HG02798 (cell line): ENCODE measurements around the gene RHOH.
A peak's percentile ranks its signal among the peaks of the same experiment; 100 is the strongest.

Experiments used
- ATAC-seq: cut with Tn5 transposase; IDR thresholded peaks from one replicate; pipeline ENCODE4 v1.9.1; 2021; ENCODE audit warnings: mild to moderate bottlenecking; ENCODE audit not compliant: unreplicated experiment, poor library complexity

Gene RHOH

DNA sequence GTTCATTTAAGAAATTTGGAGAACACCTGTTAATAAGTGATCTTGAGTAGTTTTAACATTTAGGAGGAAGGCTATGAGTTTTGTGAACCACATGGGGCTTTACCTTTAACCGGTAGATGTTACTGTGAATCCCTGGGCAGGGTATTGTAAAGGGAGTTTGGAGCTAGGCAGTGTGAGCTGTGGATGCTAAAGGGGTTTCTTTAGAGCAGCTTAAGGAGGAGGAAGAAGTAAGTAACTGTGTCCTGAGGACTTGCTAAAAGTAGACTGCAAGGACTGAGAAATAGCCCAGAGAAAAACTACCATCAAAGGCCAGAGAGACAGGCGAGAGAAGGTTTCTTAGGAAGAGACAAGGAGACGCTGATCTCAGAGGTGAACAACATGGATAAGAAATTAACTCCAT, 5.6 kb downstream of the RHOH start:
- ATAC-seq: no peak

DNA sequence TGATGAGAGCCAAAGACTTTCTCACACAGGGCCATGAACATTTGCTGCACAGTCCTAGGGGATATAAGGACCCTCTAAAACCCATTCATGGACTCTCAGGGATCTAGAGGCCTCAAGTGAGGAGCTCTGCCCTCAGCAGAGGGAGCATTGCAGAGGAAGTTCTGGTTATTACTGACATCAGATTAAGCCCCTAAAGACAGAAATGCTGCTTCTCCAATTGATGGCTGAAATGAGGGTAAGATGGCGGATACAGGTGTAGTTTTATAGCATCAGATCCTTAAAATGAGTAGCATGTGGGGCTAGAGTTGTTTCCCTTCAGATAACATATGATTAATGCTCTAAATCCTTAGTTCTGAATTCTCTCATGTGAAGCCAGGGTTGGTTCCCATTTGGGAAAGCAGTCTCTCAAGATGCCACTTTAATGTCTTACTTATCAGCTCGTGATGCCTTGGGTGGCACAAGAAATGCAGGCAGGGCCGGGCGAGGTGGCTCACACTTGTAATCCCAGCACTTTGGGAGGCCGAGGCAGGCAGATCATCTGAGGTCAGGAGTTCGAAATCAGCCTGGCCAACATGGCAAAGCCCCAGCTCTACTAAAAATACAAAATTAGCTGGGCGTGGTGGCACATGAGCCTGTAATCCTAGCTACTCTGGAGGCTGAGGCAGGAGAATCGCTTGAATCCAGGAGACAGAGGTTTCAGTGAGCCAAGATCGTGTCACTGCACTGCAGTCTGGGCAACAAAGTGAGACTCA, 7.9 kb downstream of the RHOH start:
- no peak for ATAC-seq

DNA sequence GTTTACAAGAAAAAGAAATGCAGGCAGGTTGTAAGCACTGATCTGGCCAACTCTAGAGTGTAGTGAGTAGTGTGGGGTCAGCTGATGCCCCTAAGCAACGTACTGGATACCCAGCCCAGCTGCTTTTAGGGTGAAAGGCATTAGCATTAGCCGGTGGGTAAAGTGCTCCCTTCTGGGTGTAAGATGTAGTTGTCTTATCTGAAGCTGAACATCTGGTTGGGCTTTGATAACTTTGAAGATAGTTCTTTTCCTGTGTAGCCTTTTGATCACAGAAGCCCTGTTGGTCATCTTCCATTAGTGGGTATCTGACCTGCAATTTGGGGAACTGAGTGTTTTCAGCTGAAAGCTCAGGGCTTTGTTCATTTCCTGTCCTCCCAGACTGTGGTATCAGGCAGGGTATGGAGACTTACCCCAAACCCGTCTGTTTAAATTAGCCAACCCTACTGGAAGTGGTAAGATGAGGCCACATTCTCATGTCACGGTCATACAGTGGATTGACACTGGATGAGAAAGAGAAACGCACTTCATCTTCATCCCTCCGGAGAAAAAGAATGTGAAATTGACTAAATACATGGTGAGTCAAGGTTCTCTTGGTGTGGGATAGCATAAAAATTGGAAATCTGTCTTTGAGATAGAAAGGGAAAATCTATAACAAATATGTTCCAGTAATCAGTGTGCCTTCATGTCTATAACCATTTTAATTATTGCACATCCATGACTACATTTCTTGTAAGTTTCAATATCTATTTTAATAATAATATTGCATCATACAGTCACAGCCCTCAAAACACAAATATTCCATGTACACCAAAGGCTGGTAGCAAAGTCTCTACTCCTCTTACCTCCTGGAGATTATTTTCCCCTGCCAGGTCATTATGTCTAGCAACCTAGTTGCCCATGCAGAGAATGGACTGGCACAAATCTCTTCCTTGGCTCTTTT, 8.7 kb downstream of the RHOH start:
- ATAC-seq: peak; percentile 62

DNA sequence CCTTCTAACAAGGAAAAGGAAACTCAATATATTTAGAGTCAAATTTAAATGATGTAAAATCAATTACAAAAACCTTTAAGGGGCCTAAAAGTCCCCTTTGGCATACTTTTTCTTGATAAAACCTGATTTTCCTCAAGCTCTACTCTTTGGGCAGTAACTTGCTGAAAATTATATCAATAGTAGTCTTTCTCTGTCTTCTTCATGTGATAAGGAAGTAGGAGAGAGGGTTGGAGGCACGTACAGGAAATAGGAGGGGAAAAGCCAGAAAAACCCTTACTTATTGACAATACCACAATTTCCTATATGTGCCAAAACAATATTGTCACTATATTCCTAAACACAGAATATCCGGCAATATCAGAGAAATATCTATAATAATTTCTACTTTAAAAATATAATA, 9.6 kb downstream of the RHOH start:
- no peak for ATAC-seq

DNA sequence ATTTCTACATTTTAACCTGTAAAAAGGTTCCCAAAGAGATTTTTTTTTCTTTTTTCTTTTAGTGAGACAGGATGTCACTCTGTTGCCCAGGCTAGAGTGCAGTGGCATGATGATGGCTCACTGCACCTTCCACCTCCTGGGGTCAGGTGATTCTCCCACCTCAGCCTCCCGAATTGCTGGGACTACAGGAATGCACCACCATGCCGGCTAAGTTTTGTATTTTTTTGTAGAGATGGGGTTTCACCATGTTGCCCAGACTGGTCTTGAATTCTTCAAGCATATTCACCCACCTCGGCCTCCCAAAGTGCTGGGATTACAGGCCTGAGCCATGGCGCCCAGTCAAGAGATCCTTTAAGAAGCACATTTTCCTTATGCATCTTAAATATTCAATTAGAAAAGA, 12.6 kb downstream of the RHOH start:
- no peak for ATAC-seq

DNA sequence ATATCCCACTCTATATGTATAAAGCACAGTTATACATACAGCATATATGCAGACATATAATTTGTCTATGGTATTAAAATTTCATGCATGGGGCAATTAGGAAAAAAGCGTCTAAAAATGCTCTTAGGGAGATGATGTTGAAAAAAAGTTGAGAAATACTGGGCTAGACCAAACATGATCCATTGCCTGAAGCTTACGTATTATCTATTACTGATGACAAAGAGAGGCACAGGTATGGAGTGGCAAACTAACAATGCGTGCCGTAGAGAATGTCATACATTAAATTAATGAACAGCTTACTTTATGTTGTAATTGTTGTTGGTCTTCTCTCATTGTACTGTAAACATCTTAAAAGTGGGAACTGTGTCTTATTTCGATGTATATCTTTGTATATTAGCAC, 13.9 kb downstream of the RHOH start:
- ATAC-seq: no peak

DNA sequence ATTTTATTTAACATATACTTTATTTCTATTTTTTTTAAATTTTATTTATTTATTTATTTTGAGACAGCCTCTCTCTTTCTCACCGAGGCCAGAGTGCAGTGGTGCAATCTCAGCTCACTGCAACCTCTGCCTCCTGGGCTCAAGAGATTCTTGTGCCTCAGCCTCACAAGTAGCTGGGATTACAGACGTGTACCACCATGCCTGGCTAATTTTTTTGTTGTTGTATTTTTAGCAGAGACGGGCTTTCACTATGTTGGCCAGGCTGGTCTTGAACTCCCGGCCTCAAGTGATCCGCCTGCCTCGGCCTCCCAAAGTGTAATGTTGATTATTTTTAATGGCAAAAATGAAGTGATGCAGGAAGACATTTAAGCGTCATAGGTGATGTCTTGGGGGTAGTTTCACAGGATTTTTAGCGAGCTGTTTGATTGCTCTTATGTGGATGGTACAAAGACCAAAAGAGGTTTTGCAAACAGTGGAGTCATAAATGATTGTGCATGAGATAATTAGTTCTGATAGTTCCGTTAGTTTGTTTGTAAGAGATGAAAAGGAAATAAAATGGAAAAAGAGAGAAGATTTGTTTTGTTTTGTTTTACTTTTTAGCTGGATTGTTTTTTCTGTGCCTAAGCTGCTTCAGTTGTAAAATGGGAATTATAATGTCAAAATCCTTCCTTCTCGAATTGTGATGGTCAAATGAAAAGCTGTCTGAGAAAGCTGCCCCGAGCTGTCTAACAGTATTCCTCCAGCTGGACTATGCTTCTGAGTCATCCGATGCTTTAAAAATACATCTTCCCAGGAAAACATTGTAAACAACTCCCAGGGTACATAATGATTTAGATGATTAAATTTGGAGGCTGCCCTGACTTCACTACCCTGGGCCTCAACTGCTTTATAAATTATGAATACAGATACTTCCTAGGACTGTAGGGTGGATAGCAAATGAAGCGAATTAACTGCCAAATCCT, 14.7 kb downstream of the RHOH start:
- no peak for ATAC-seq

DNA sequence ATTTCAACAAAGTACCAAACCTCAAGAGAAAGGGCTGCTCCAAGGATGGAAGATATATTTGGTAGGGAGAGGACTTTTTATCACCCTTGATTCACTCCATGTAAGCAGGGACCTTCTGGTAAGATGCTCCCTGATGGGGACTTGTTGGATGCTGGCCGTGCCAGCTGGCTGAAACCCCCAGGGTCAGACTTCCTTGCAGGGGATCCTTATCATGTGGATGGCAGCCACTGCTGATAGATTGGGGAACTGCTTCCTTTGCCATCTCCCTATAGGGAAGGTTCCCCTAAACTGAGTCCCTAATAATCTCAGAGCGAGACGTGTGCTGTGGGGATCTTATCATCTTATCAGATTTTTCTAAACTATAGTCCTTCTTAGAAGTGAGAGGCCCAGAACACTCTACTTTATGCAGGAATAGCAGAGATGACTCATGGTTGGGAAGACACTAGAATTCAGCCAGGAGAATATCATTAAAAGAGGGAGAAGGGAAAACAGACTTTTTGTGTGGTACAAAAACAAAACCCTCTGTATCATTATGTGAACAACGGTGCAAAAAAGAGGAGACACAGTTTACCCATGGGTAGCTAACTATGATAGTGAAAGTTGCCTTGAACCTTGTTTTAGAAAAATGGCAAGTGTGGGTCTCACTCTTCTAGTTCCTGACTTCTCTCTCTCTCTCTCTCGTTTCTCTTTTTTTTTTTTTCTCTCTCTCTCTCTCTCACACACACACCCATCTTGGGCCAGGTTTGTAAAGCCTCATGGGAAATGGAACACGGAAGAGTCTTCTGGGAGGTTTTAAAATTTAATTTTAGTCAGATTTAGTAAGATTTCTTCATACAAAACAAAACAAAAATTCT, 16.1 kb downstream of the RHOH start:
- no peak for ATAC-seq

DNA sequence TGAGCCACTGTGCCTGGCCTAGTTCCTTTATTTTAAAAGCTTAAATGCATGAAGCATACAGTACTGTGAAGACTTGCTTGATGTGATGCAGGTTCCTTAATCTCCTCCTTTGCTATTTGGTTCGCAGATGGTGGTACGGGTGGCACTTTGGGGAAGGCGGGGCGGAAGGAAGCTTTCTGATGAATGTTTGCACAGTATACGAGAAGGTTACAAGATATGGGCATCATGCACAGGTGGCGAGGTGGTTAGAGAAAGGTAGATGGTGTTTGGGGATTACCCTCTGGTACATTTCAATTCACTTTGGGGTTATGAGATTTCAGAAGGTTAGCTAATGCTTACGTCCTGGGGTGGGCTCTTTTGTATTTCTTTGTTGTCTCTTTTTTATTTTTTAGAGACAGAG, 17.2 kb downstream of the RHOH start:
- ATAC-seq: no peak

DNA sequence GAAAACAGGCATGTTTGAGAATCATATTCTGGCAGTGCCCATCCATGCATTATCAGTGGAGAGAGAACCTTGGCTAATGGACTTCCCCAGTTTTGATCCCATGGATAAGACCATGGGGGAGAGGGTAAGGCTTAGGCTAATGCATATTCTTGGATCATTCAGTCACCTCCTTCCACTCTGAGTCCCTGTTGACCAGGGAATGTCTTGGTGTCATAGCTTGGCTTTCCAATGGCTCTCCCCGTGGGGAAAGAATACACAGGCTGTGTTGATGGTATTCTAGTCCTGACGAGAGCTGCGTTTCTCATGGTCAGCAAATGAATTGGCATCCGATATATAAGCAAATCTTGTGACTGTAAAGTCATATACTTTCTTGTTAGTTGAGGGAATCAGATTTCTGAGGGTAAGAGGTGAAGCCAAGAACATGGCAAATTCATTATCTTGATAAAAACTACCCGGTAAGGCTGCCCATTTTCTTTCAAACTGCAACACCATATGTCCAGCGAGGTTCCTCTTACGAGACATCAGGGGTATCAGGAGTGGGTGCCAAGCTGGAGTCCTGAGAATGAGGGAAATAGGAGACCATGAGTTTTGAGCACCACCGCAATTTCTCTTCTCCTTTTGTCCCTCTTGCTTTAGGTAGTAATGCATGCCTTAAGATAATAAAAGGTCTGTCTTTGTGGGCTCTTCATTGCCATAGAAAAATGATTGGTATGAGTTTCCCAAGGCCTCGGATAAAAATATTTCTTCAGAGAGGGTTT, 18.0 kb downstream of the RHOH start:
- no peak for ATAC-seq

DNA sequence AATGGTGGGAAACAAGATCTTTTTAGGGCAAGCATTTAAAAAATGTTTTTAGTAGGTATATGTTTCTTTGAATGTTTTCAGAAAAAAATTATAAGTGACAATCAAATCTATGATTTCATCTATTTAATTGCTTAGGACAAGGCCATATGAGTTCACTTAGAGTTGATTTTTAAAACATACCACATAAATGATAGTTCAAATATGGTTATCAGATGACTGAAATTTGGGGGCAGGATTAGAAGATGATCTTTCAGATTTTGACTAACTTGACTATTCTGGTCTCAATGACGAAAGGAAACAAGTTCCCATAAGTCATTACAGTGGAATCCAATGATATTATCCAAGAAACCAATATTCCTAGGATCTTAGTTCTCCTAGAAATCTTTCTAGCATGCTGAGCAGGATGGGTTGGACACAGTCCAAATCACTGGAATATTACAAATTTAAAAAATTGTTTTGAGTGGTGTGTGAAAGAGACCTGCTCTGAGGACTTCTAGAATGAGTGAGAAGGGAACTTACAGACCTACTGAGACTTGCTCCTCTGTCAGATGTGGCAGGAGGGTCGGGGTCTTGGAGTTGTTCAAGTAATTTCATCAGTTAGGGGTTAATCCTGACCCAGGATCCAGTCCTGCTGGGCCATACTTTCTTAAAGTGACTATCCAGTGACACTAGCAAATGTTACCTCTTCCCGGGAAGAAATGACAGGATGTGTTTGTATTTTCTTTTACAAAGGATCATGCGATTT, 20.0 kb downstream of the RHOH start:
- no peak for ATAC-seq

DNA sequence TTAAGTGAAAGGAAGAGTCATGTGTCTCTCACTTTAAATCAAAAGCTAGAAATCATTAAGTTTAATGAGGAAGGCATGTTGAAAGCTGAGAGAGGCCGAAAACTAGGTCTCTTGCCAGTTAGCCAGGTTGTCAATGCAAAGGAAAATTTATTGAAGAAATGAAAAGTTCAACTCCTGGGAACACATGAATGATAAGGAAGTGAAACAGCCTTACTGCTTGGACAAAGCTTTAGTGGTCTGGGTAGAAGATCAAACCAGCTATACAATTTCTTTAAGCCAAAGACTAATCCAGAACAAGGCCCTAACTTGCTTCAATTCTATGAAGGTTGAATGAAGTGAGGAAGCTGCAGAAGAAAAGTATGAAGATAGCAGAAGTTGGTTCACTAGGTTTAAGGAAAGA, 24.9 kb downstream of the RHOH start:
- no peak for ATAC-seq

DNA sequence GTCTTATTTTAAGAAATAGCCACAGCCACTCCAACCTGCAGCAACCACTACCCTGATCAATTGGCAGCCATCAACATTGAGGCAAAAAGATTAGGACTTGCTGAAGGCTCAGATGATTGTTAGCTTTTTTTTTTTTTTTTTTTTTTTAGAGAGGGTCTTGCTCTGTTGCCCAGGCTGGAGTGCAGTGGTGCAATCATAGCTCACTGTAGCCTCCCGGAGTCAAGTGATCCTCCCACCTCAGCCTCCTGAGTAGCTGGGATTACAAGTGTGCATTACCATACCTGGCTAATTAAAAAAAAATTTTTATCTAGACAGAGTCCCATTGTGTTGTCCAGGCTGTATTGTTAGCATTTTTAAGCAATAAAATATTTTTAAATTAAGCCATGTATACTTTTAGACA, 26.5 kb downstream of the RHOH start:
- ATAC-seq: no peak

DNA sequence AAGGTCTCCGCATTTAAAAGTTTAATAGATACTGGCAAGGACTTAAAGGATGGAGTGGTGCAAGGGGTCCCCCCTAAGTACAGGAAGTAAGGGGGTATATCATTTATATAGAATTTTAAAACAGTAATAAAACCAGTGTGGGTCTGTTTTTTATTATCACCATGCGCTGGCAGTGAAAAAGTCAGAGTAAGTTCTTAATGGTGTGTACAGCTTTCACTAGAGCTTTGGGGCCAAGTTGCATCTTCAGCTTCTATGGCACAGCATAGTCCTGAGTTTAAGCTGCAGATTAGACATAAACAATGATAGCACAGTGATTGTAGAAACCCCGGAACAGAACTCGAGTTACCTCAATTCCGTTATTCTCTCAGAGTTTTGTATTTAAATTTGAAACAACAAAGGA, 27.6 kb downstream of the RHOH start:
- ATAC-seq: no peak

DNA sequence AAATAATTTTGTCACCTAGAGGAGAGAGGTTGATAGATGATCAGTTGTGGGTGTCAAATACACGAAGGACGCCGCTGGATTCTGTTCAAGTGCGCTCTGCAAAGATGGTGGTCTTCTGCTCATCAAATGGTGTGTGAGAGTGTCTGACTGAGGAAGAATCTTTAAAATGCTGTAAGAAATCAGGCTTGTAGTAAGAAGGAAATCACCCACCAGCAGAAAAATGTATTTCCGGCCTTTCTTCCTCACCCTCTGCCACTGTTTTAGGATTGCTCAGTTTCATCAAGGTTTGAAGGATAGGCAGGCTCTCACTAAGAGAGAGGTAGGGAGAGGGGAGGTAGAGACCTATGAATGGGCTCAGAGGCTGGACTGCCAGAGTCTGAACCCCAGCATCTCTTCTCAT, 28.7 kb downstream of the RHOH start:
- ATAC-seq: no peak

DNA sequence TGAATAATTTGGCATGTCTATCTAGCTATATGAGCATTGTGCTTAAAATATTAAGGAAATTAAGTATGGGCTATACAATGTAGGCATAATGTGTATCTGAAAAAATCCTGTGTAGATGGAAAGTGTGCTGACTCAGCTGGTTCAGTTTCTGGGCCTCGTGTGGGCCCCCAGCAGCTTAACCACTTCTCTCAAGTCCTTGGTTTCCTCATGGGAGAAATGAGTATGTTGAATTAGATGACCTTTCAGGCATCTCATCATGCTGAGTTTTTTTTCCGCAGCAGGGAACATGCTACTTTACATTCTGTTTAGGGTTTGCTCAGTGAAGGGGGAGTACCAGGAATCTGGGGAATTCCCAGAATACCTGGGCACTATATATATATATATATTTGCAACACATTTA, 30.5 kb downstream of the RHOH start:
- peak; percentile 61 for ATAC-seq

DNA sequence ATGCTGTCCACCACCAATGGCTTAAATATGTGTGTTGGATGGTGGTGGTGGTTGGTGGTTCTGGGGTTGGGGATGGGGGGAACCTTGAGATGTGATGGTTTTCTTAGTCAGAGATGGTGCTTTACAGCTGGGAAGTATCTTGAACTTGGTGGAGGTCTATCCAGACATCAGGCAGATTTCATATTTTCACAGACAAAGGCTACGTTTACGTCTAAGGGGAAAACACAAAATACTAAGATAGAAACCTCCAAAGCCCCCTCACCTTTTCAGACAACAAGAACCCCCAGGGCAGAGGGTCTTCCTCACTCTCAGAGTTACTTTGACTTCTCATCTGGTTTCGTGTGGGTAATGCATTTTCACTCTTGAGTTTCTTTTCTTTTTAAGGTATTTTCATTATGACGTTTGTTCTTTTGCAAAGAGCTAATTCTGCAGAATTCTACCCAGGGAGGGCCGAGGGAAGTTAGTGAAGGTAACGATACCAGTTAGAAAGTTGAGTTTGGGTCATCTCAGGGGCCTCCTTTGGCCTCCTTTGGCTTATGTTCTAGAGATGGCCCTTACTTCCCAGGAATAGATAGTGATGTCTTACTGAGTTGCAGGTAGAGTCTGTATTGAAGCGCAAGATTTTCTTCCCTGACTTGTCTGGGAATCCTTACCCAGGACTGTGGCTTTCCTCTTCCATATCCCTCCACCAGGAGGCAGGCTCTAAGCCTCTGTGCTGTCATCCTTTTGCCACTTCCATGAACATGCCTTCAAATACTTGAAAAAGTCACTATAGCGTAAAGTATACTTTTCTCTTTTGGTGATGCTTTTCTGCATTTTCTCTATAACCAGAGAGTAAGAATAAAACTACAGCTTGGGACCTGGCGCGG, 31.9 kb downstream of the RHOH start:
- peak; percentile 63 for ATAC-seq
